ENCODE results near the gene AOC2. TPM values are rescaled to one million over a fixed set of nuclear protein-coding genes. Genes with fewer than 3 reads are reported as not detected.
"Not testable (repeated sequence)": the region's sequence is repeated elsewhere in the genome, so short reads cannot be mapped to it uniquely, and the experiment has no call there.

The AOC2 gene
- total RNA-seq, 2 experiments from 2014 or later: 2.0 to 2.6 TPM

- Mint-ChIP-seq H3K36me3 (ENCODE audit: low read depth) (no peaks in the 10 kb centered on the region), H3K27me3 (ENCODE audit: low read depth) (peaks cover 6% of the 10 kb centered on the region), H3K9me3 (peaks cover 2% of the 10 kb centered on the region), H3K4me1 (ENCODE audit: low read depth) (no peaks in the 10 kb centered on the region), H3K4me3 (no peak overlapping the region), H3K27ac (no peak overlapping the region)
- CTCF ChIA-PET: no interaction called here
- intact Hi-C loops (cut with micrococcal nuclease): no loop called here
- DNase-seq: no peak
These were observed 21.8 kb downstream of the AOC2 start for GRCh38 chr17:42866216-42866615.

- Mint-ChIP-seq H3K4me3 (no peak overlapping the region), H3K36me3 (ENCODE audit: low read depth) (no peaks in the 10 kb centered on the region), H3K27me3 (ENCODE audit: low read depth) (peaks cover 6% of the 10 kb centered on the region), H3K4me1 (ENCODE audit: low read depth) (no peaks in the 10 kb centered on the region), H3K9me3 (peaks cover 2% of the 10 kb centered on the region), H3K27ac (no peak overlapping the region)
- intact Hi-C loops (cut with micrococcal nuclease): no loop called here
- no peak for DNase-seq
- CTCF ChIA-PET: no interaction called here
These were observed 22.5 kb downstream of the AOC2 start for GRCh38 chr17:42866631-42867575.

- CTCF ChIA-PET; intact Hi-C loops (cut with micrococcal nuclease): not testable (repeated sequence)
These were observed 23.4 kb downstream of the AOC2 start for GRCh38 chr17:42867694-42868261.

GRCh38 chr17:42868338-42868737 is 24.0 kb downstream of the AOC2 start:
- Mint-ChIP-seq H3K4me3 (no peak overlapping the region), H3K4me1 (ENCODE audit: low read depth) (no peaks in the 10 kb centered on the region), H3K27me3 (ENCODE audit: low read depth) (peaks cover 6% of the 10 kb centered on the region), H3K36me3 (ENCODE audit: low read depth) (no peaks in the 10 kb centered on the region), H3K9me3 (peaks cover 2% of the 10 kb centered on the region), H3K27ac (no peak overlapping the region)
- no peak for DNase-seq
- CTCF ChIA-PET: no interaction called here
- intact Hi-C loops (cut with micrococcal nuclease): no loop called here

More at GRCh38 chr17:42867694-42868261, 23.4 kb downstream of the AOC2 start:
- H3K36me3 Mint-ChIP-seq (ENCODE audit: low read depth); H3K27me3 Mint-ChIP-seq (ENCODE audit: low read depth); H3K4me1 Mint-ChIP-seq (ENCODE audit: low read depth); H3K4me3 Mint-ChIP-seq; DNase-seq; H3K9me3 Mint-ChIP-seq; H3K27ac Mint-ChIP-seq: not testable (repeated sequence)

- Mint-ChIP-seq H3K27me3 (ENCODE audit: low read depth) (peaks cover 2% of the 10 kb centered on the region), H3K4me3 (no peak overlapping the region), H3K36me3 (ENCODE audit: low read depth) (no peaks in the 10 kb centered on the region), H3K4me1 (ENCODE audit: low read depth) (no peaks in the 10 kb centered on the region), H3K27ac (no peak overlapping the region), H3K9me3 (peaks cover 2% of the 10 kb centered on the region)
- DNase-seq: no peak
- CTCF ChIA-PET: no interaction called here
- intact Hi-C loops (cut with micrococcal nuclease): no loop called here
These were observed 27.3 kb downstream of the AOC2 start for GRCh38 chr17:42871647-42872046.

GRCh38 chr17:42872251-42872965 is 28.0 kb downstream of the AOC2 start:
- no peak for DNase-seq
- CTCF ChIA-PET: no interaction called here
- intact Hi-C loops (cut with micrococcal nuclease): no loop called here
- Mint-ChIP-seq H3K27ac (no peak overlapping the region), H3K9me3 (peaks cover 2% of the 10 kb centered on the region), H3K27me3 (ENCODE audit: low read depth) (peaks cover 2% of the 10 kb centered on the region), H3K36me3 (ENCODE audit: low read depth) (no peaks in the 10 kb centered on the region), H3K4me3 (no peak overlapping the region), H3K4me1 (ENCODE audit: low read depth) (no peaks in the 10 kb centered on the region)

GRCh38 chr17:42873315-42873714 is 28.9 kb downstream of the AOC2 start:
- peaks cover 2% of the 10 kb centered on the region for H3K27me3 Mint-ChIP-seq (ENCODE audit: low read depth)

GRCh38 chr17:42873932-42874695 is 29.7 kb downstream of the AOC2 start:
- H3K9me3 Mint-ChIP-seq; DNase-seq; H3K4me1 Mint-ChIP-seq (ENCODE audit: low read depth); intact Hi-C loops (cut with micrococcal nuclease); H3K36me3 Mint-ChIP-seq (ENCODE audit: low read depth); H3K27me3 Mint-ChIP-seq (ENCODE audit: low read depth); H3K27ac Mint-ChIP-seq; CTCF ChIA-PET; H3K4me3 Mint-ChIP-seq: not testable (repeated sequence)

More at GRCh38 chr17:42873315-42873714, 28.9 kb downstream of the AOC2 start:
- Mint-ChIP-seq H3K4me3 (no peak overlapping the region), H3K36me3 (ENCODE audit: low read depth) (no peaks in the 10 kb centered on the region), H3K4me1 (ENCODE audit: low read depth) (no peaks in the 10 kb centered on the region), H3K9me3 (peaks cover 2% of the 10 kb centered on the region), H3K27ac (no peak overlapping the region)
- intact Hi-C loops (cut with micrococcal nuclease): no loop called here
- no peak for DNase-seq
- CTCF ChIA-PET: no interaction called here

- intact Hi-C loops (cut with micrococcal nuclease): no loop called here
- Mint-ChIP-seq H3K27ac (no peak overlapping the region), H3K4me1 (ENCODE audit: low read depth) (no peaks in the 10 kb centered on the region), H3K9me3 (no peaks in the 10 kb centered on the region), H3K36me3 (ENCODE audit: low read depth) (no peaks in the 10 kb centered on the region), H3K4me3 (no peak overlapping the region), H3K27me3 (ENCODE audit: low read depth) (no peaks in the 10 kb centered on the region)
- DNase-seq: no peak
- CTCF ChIA-PET: no interaction called here
These were observed 32.7 kb downstream of the AOC2 start for GRCh38 chr17:42877037-42877436.

GRCh38 chr17:42878123-42878880 is 33.9 kb downstream of the AOC2 start:
- Mint-ChIP-seq H3K4me1 (ENCODE audit: low read depth) (no peaks in the 10 kb centered on the region), H3K9me3 (no peaks in the 10 kb centered on the region), H3K27me3 (ENCODE audit: low read depth) (no peaks in the 10 kb centered on the region), H3K27ac (no peak overlapping the region), H3K4me3 (no peak overlapping the region), H3K36me3 (ENCODE audit: low read depth) (no peaks in the 10 kb centered on the region)
- no peak for DNase-seq
- intact Hi-C loops (cut with micrococcal nuclease): no loop called here
- CTCF ChIA-PET: no interaction called here

- Mint-ChIP-seq H3K4me1 (ENCODE audit: low read depth) (no peaks in the 10 kb centered on the region), H3K9me3 (no peaks in the 10 kb centered on the region)
- CTCF ChIA-PET: no interaction called here
These were observed 34.7 kb downstream of the AOC2 start for GRCh38 chr17:42878924-42879595.

More at GRCh38 chr17:42878924-42879595, 34.7 kb downstream of the AOC2 start:
- Mint-ChIP-seq H3K27ac (no peak overlapping the region), H3K4me3 (no peak overlapping the region), H3K27me3 (ENCODE audit: low read depth) (no peaks in the 10 kb centered on the region), H3K36me3 (ENCODE audit: low read depth) (no peaks in the 10 kb centered on the region)
- DNase-seq: no peak
- intact Hi-C loops (cut with micrococcal nuclease): no loop called here

Data from activated naive CD4-positive, alpha-beta T cell treated with anti-CD3 and anti-CD28 coated beads for 36 hours (primary cell).